Gastroesophageal sphincter (tissue), 4 donors: ENCODE results near the gene LEPR. TPM values are rescaled to one million over a fixed set of nuclear protein-coding genes. Genes with fewer than 3 reads are reported as not detected.

Experiments
- ATAC-seq: fragments of 150-250 bp; one replicate; pipeline ENCODE4 v1.9.1; 2016; ENCODE audit warnings: mild to moderate bottlenecking, moderate library complexity
- H3K27ac ChIP-seq, 4 donors: fragments of 200-600 bp; sonication (generic) in 3 of 4; 1 replicate in 3 of 4; 2 replicates in 1 of 4; pipeline ENCODE4 v1.5.1; 2016 to 2019
- H3K27me3 ChIP-seq: fragments of 200-600 bp; sonication (generic); one replicate; pipeline ENCODE4 v1.5.1; 2019
- H3K36me3 ChIP-seq, 2 donors: fragments of 200-600 bp; sonication (generic); one replicate each; pipeline ENCODE4 v1.5.1; 2019; ENCODE audit warnings: control low read depth in 1 of 2
- H3K4me1 ChIP-seq, 3 donors: fragments of 200-600 bp; sonication (generic); 1 replicate in 2 of 3; 2 replicates in 1 of 3; pipeline ENCODE4 v1.5.1; 2016 to 2019; ENCODE audit warnings: control low read depth in 2 of 3
- H3K4me3 ChIP-seq, 2 donors: fragments of 200-600 bp; sonication (generic); one replicate each; pipeline ENCODE4 v1.5.1; 2019; ENCODE audit warnings: mild to moderate bottlenecking in 1 of 2, moderate library complexity in 1 of 2
- H3K9me3 ChIP-seq, 3 donors: fragments of 200-600 bp; sonication (generic); one replicate each; pipeline ENCODE4 v1.5.1; 2017 to 2019; ENCODE audit warnings: control low read depth in 2 of 3
- EP300 ChIP-seq: sonication (generic); formaldehyde crosslinking; IDR thresholded peaks from one replicate; pipeline ENCODE4 v1.6.1; 2017; ENCODE audit warnings: antibody characterized with exemption, mild to moderate bottlenecking
- POLR2A ChIP-seq, 2 donors: fragments of 450-650 bp; IDR thresholded peaks; one replicate each; pipeline ENCODE4 v1.6.1; 2017; ENCODE audit warnings: antibody characterized with exemption in 2 of 2, mild to moderate bottlenecking in 2 of 2, moderate library complexity in 1 of 2
- POLR2AphosphoS5 ChIP-seq: sonication (generic); formaldehyde crosslinking; IDR thresholded peaks from one replicate; pipeline ENCODE4 v1.6.1; 2017; ENCODE audit warnings: antibody characterized with exemption
- WGBS, 2 donors: methylation state at CpG; one replicate each; pipeline ENCODE4 v1.1.5; 2018; ENCODE audit warnings: low coverage in 1 of 2; 5-methylcytosine and 5-hydroxymethylcytosine counted together
- total RNA-seq, 4 donors: library from RNA; depleted of rRNA; stranded (reverse); fragments of >200 nt; gene quantifications; one replicate each; pipeline ENCODE4 v1.1.0, GENCODE V29; 2016
- TF ChIP-seq, protein P1 (sequence below), 4 experiments: fragments of 200-600 bp in 2 of 4; fragments of 450-650 bp in 2 of 4; sonication (generic) in 1 of 4; IDR thresholded peaks; one replicate each; pipeline ENCODE4 v1.5.1; 2017 to 2019; ENCODE audit warnings: antibody characterized with exemption in 4 of 4, mild to moderate bottlenecking in 2 of 4, moderate library complexity in 2 of 4

Gene LEPR
- total RNA-seq, 4 donors from 2014 or later = 11.0 to 51.1 (median 15.0) TPM

DNA sequence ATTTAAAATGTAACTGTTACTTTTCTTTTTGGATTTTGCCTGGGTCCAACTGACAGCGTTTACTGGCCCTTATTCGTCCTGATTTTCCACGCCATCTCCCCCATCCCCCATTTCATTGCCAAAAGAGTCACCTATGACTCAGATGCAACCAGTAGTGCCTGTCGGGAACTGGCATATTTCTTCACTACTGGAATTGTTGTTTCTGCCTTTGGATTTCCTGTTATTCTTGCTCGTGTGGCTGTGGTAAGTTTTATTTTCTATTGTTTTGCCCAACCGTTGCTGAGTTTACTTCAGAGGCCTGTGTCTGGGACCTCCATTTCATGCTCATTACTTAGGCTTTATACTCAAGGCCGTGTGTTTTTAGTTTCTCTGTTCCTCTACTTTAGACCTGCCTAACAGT is 9.3 kb downstream of the LEPR start:
- ATAC-seq = peak; percentile 36
- Histone ChIP-seq H3K36me3 (peaks cover 3 to 79% of the 10 kb centered on the region in 2 donors), H3K27ac (peak overlapping the region in 3 of 4 donors; percentile 2 to 58 (median 25)), H3K4me3 (no peak overlapping the region), H3K4me1 (peaks cover 0 to 35% (median 0%) of the 10 kb centered on the region in 3 donors), H3K27me3 (no peaks in the 10 kb centered on the region), H3K9me3 (no peaks in the 10 kb centered on the region)
- 49 to 50% methylated on average over 7 of the region's 7 CpGs for WGBS, 2 donors
- TF ChIP-seq, protein P1, sequence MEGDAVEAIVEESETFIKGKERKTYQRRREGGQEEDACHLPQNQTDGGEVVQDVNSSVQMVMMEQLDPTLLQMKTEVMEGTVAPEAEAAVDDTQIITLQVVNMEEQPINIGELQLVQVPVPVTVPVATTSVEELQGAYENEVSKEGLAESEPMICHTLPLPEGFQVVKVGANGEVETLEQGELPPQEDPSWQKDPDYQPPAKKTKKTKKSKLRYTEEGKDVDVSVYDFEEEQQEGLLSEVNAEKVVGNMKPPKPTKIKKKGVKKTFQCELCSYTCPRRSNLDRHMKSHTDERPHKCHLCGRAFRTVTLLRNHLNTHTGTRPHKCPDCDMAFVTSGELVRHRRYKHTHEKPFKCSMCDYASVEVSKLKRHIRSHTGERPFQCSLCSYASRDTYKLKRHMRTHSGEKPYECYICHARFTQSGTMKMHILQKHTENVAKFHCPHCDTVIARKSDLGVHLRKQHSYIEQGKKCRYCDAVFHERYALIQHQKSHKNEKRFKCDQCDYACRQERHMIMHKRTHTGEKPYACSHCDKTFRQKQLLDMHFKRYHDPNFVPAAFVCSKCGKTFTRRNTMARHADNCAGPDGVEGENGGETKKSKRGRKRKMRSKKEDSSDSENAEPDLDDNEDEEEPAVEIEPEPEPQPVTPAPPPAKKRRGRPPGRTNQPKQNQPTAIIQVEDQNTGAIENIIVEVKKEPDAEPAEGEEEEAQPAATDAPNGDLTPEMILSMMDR (IDR thresholded peaks at IDR 0.05) = no peak
- TF ChIP-seq POLR2AphosphoS5 = peak; percentile 37

DNA sequence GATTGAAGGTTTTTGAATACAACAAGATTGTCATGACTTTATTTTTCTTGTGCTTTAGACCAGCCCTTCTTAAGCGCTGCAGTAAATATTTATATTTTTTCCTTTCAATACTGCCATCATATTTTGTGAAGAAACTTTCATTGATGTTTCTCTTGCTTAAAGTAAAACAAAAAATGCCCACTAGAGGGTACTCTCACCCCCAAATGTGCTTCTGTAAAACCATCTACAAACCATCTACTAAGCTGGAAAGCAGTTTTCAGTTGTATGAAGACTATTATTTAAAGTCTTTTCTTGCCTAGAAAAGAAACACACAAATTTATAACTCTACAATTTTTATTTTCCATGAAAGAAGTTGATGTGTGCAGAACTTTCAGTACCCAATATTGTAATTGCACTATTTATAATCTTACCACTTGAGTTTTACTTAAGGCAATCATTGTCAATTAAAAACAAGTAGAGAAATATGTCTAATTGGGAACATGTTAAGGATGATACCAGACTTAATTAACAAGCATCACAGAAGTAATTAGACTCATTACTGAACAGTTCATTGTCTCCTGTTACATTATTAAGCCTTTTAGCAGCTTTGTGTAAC is 10.7 kb downstream of the LEPR start:
- WGBS, 2 donors = 0 to 38% methylated on average over 1 of the region's 1 CpG
- H3K4me3 ChIP-seq = no peak overlapping the region
- H3K27me3 ChIP-seq = no peaks in the 10 kb centered on the region
- TF ChIP-seq, protein P1 (IDR thresholded peaks at IDR 0.05) = peak; percentile 27 to 62 (median 52)
- TF ChIP-seq POLR2A (IDR thresholded peaks at IDR 0.05) = no peak
- peak overlapping the region in 2 of 4 donors; percentile 9 to 58 for H3K27ac ChIP-seq
- peaks cover 0 to 69% of the 10 kb centered on the region in 2 donors for H3K36me3 ChIP-seq
- H3K4me1 ChIP-seq = peaks cover 0 to 31% (median 5%) of the 10 kb centered on the region in 3 donors
- no peak for ATAC-seq
- no peaks in the 10 kb centered on the region for H3K9me3 ChIP-seq

DNA sequence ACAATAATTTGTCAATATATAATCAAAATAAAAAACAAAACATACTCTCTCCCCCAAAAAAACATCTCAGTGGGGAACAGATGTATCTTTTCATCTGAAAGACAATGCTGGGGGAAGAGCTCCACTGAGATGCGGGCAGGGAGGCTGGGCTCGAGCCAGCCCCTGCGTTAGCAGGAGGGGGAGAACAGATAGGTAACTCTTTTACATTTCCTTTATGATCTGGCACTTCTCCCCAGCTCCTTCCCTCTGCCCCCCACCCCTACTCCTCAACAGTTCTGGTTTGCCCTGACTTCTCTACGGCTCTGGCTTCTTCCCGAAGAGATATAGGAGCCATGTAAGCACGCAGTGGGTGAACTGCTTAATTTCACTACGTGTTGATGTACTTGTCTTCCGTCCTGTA is 12.4 kb downstream of the LEPR start:
- Histone ChIP-seq H3K36me3 (peaks cover 0 to 51% of the 10 kb centered on the region in 2 donors), H3K4me3 (no peak overlapping the region), H3K27me3 (no peaks in the 10 kb centered on the region), H3K4me1 (peaks cover 0 to 35% (median 5%) of the 10 kb centered on the region in 3 donors), H3K27ac (no peak overlapping the region), H3K9me3 (no peaks in the 10 kb centered on the region)
- WGBS, 2 donors = 71 to 73% methylated on average over 7 to 8 of the region's 8 CpGs
- ATAC-seq = no peak
- TF ChIP-seq EP300 = no peak
- no peak for TF ChIP-seq POLR2A (IDR thresholded peaks at IDR 0.05)
- TF ChIP-seq, protein P1 (IDR thresholded peaks at IDR 0.05) = no peak
- TF ChIP-seq POLR2AphosphoS5 = no peak

DNA sequence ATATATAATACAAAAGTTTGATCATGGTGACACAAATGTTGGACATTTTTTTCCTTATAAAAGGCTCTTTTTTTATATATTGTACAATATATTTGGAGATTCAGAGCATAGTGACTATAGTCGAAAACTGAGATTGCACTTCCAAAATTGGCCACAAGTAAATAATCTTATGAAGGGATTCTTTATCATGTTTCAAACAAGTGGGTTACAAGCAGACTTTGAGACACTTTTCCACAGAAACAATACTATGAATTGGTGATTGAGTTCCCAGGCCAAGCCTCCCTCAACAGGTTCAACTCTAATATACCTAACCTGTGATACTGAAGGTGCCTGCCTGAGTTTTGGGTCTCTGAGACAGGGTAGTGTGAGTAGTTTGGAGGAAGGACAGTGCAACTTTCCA is 13.8 kb downstream of the LEPR start:
- Histone ChIP-seq H3K36me3 (peaks cover 0 to 40% of the 10 kb centered on the region in 2 donors), H3K9me3 (no peaks in the 10 kb centered on the region), H3K4me3 (no peak overlapping the region), H3K27ac (no peak overlapping the region), H3K27me3 (no peaks in the 10 kb centered on the region), H3K4me1 (peaks cover 0 to 35% (median 5%) of the 10 kb centered on the region in 3 donors)
- ATAC-seq = no peak
- 67 to 70% methylated on average over 1 of the region's 1 CpG for WGBS, 2 donors
- TF ChIP-seq, protein P1 (IDR thresholded peaks at IDR 0.05) = no peak
- no peak for TF ChIP-seq POLR2A (IDR thresholded peaks at IDR 0.05)
- no peak for TF ChIP-seq EP300
- no peak for TF ChIP-seq POLR2AphosphoS5

DNA sequence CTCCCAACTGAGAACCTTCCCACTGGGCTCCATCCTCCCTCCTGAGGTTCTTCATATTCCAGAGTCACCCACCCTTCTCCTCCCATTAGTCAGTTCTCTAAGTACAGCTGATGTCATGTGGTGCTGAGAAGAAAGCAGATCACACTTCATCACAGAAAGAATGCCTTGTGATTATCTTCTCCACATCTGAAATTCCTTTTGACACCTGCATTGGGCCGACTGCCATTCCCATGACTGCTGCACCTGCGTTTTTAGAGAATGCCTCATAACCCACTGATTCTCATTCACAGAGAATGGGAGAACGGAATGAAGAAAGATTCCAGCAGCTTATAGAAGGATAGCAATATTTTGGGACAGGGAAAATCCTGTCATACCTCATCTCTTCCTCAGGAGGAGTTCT is 14.3 kb downstream of the LEPR start:
- H3K9me3 ChIP-seq = no peaks in the 10 kb centered on the region
- 76 to 96% methylated on average over 2 to 3 of the region's 3 CpGs for WGBS, 2 donors
- H3K27me3 ChIP-seq = no peaks in the 10 kb centered on the region
- TF ChIP-seq POLR2AphosphoS5 = no peak
- TF ChIP-seq, protein P1 (IDR thresholded peaks at IDR 0.05) = no peak
- no peak for TF ChIP-seq POLR2A (IDR thresholded peaks at IDR 0.05)
- TF ChIP-seq EP300 = no peak
- no peak overlapping the region for H3K27ac ChIP-seq
- no peak for ATAC-seq
- H3K4me3 ChIP-seq = no peak overlapping the region
- H3K36me3 ChIP-seq = peaks cover 0 to 38% of the 10 kb centered on the region in 2 donors
- H3K4me1 ChIP-seq = peaks cover 0 to 33% (median 5%) of the 10 kb centered on the region in 3 donors
